Activated T-cell treated with anti-CD3 and anti-CD28 coated beads for 24 hours (primary cell): ENCODE results near the gene CCNC.
A peak's percentile ranks its signal among the peaks of the same experiment; 100 is the strongest.

Source experiments
- DNase-seq: peaks from one replicate; pipeline ENCODE4 v3.0.0-alpha.2; 2020; ENCODE audit warnings: low read depth

Gene CCNC

GRCh38 chr6:99547526-99547925 lies 20.9 kb downstream of the CCNC start:
- DNase-seq = no peak

DNA sequence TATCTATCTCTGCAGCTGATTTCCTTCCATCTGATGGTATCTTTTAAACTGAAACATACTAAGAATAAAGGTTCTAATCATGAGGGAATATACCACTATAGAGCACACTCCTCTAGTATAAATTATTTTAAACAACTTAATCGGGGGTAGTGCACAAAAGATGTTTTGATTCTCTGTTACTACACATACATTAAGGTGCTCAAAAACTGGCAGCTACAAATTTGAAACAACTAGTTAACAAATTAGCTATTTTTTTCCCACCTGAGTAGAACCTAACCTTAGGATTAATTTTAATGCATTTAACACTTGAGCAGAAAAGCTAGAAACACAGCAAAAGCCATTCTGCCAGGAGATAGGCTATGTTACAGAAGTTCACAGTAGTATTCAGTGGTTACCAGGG lies 23.0 kb downstream of the CCNC start:
- DNase-seq = no peak

DNA sequence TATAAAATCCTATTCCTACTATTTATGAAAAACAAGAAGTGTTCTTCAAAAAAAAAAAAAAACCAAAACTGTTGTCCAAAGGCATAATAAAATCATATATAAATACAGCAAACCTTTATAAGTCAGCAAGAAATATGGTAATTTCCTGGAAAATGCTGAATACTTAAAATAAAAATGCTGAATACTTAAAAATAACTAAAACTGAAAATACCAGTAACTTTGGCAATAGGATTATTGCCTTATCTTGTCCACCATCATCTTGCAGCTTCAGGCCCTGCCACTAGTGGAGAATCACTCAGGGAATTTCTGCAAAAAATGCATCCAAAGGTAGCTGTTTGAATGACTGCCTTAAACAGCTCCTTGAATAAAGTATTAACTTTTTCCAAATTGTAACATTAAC lies 24.5 kb downstream of the CCNC start:
- no peak for DNase-seq

DNA sequence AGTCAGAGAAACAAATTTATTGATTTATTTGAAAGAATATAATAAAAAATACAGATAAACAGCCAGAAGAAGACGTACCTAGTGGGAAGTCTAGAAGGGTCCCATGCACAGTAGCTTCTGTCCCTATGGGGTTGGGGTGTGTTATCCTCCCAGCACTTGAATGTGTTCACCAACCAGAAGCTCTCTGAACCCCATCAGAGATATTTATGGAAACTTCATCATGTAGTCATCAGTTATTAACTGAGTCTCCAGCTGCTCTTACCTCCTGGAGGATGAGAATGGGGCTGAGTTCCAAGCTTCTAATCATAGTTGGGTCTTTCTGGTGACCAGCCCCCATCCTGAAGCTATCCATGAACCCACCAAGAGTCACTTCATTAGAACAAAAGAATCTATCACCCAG lies 37.8 kb downstream of the CCNC start:
- DNase-seq = no peak

DNA sequence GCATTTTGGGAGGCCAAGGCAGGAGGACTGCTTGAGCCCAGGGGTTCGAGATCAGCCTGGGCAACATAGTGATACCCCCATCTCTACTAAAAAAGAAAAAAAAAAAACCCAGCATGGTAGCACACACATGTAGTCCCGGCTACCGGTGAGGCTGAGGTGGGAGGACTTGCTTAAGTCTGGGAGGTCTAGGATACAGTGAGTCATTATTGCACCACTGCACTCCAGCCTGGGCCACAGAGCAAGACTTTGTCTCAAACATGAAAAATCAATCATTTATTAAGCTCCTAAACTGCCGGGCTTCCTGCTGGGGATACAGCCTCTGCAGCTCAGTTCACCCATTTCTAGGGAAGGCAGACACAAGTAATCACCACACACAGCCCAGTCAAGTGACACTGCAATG lies 45.9 kb downstream of the CCNC start:
- no peak for DNase-seq

GRCh38 chr6:99521633-99522151 lies 46.8 kb downstream of the CCNC start:
- no peak for DNase-seq

DNA sequence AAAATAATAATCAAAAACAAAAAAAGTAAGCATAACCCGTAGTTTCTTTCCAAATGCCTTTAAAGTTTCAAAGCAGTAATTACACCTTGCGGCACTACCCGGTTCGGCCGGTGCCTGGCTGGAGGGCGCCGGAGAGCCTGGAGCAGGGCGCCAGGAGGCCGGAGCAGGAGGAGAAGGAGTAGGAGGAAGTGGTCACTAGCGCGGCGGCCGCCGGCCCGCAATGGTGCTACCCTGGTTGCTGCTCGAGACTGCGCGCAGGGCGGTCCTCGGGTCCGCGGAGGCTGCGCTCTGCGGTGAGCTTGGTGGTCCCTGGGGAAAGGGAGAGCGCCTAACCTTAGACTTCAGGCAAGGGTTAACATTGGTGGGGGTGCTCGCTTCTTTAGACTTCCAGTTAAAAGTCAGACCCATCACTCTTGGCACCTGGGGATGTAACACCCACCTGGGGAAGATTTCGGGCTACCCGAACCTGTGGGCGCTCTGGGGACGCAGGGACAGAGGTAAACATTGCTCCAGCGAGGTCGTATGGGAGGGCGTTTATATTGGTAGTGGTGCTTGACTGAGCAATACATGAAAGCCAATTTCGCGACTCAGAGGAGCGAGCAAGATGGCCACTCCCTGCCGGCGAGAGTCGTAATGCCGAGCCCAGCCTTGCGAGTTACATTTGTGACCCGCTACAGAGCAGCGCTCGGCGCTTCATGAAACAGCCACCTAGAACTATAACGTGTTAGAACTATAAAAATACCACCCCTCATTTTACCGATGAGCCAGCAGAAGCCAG lies 47.4 kb downstream of the CCNC start:
- DNase-seq = peak; percentile 49

DNA sequence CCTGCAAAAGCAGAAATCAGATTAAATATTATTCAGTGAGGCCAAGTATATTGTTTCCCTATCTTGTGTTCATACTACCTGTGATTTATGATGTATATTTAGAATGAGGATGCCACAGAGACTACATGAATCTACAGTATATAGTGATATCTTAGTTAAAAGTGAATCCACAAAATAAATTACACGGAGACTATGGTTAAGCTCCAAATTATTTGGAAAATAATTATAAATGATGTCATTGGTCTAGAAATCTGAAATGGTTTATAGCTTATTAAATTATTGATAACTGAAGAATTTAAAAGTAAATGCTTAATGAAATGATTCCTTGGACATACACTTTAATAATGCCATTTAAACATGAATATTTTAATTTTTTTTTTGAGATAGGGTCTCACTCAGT lies 49.0 kb downstream of the CCNC start:
- no peak for DNase-seq

- DNase-seq = no peak
These were observed 54.4 kb downstream of the CCNC start for GRCh38 chr6:99514089-99514488.

DNA sequence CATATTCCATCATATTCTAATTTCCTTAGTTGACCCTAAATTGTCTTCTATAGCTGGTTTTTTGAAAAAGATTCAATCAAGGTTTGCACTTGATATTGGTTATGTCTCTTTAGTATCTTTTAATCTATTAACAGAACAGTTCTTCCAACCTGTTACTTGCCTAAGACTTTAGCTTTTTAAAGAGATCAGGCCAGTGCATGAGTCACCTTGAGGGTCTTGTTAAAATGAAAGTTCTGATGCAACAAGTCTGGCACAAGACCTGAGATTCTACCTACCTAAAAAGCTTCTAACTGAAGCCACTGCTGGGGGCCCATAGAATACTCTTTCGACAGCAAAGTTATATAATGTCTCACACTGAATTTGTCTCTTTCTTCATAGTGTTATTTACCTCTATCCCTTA lies 56.4 kb downstream of the CCNC start:
- no peak for DNase-seq

DNA sequence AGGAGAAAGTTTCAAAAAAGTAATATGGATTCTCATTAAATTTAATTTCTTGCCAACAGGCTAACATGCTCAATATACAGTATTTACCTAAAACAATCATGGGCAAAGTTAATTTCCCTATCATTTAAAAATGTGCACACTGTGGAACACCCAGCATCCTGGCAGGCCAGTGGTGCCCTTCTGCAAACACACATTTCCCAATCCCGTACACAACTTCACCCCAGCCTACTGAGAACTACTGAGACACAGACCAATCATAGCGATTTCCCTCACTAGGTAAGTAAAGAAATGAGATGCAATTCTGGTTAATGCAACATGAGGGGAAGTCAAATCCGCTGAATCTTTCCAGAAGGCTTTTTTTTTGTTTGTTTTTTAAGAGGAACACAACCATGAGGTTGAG lies 60.8 kb downstream of the CCNC start:
- no peak for DNase-seq

GRCh38 chr6:99501762-99502161 lies 66.7 kb downstream of the CCNC start:
- no peak for DNase-seq

- DNase-seq = no peak
These were observed 70.0 kb downstream of the CCNC start for GRCh38 chr6:99498421-99498820.

DNA sequence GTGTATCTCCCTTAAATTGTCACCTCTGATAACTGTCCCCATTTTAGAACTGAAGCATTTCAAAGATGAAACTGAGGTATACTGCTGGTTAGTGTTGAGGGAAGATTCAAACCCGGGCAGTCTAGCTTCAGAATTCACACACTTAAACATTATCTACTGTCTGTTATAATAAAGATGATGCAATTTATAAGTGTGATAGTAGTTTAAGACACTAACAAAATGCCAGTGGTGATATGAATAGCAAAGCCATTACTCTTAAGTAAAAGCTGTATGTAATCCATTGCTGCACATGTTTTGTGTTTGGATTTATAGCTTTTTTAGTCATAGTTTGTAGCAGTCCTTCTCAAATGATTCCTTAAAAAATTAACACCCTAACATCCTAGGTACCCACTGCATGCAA lies 73.0 kb downstream of the CCNC start:
- no peak for DNase-seq
